ENCODE data around the gene LRRC8D. TPM values are rescaled to one million over a fixed set of nuclear protein-coding genes. Genes with fewer than 3 reads are reported as not detected.

Gene LRRC8D
- total and polyA plus RNA-seq, 2 of the 4 experiments (the other 2 are of a cell fraction): 34.1 to 35.3 TPM

DNA sequence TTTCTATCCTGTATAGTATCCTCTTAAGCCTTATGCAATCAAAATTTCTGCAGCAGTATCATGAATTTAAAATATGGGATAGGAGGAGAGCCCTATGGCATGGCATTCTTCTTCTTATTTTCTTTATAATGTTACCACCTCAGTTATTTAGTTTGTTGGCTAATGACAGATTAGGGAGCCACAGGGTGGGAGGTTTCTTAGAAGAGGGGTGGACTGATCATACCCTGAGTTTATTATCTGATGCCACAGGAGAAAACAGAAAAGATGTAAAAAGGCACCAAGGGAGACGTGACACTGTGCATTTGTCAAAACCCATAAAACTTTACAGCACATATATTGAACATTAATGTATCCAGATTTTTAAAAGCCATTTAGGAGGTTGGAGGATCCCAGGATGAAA is 66.9 kb downstream of the LRRC8D start:
- ATAC-seq (ENCODE audit: low read depth) (no peak), DNase-seq (no peak)
- Histone ChIP-seq H2AFZ (replicated peaks; ENCODE audit: low read length, poor library complexity) (no peak overlapping the region), H3K56ac (ENCODE audit: extremely low read depth, insufficient read depth, low read length) (no peak overlapping the region), H3K27me3 (ENCODE audit: control insufficient read depth, insufficient read depth, low read length) (no peaks in the 10 kb centered on the region), H3K9me1 (ENCODE audit: insufficient read depth, low read length) (peaks cover 9% of the 10 kb centered on the region), H4K91ac (ENCODE audit: insufficient read depth, low read depth, low read length) (no peak overlapping the region), H3K4me2 (ENCODE audit: low read depth, low read length) (no peak overlapping the region), H3K9ac (ENCODE audit: low read depth, low read length) (no peak overlapping the region), H4K5ac (ENCODE audit: low read depth, low read length) (no peak overlapping the region), H3K27ac (ENCODE audit: insufficient read depth, low read length) (no peak overlapping the region), H2BK5ac (ENCODE audit: low read depth, low read length, poor library complexity, severe bottlenecking) (no peak overlapping the region), H3K4me3 (ENCODE audit: insufficient read depth, low read depth, low read length) (no peak overlapping the region), H3K14ac (replicated peaks; ENCODE audit: low read depth, low read length) (no peak overlapping the region), H3K79me1 (ENCODE audit: low read depth in 1 of 2, low read length in 2 of 2) (peaks cover 24 to 58% of the 10 kb centered on the region in 2 experiments), H3K9me3 (ENCODE audit: control insufficient read depth, insufficient read depth, low read length) (no peaks in the 10 kb centered on the region), H2AK5ac (ENCODE audit: low read depth, low read length) (no peak overlapping the region), H3K18ac (ENCODE audit: low read depth, low read length) (no peak overlapping the region), H3K4ac (ENCODE audit: low read depth, low read length) (no peak overlapping the region), H4K20me1 (ENCODE audit: insufficient read depth, low read length) (no peaks in the 10 kb centered on the region), H3K36me3 (ENCODE audit: control insufficient read depth, insufficient read depth, low read length) (no peaks in the 10 kb centered on the region; the same call in 1 of the 2 replicates), H2BK120ac (ENCODE audit: low read depth, low read length) (no peak overlapping the region), H2BK15ac (ENCODE audit: low read depth, low read length) (no peak overlapping the region), H2BK20ac (ENCODE audit: low read depth, low read length) (no peak overlapping the region), H3K23ac (ENCODE audit: low read depth, low read length) (no peak overlapping the region), H2AK9ac (replicated peaks; ENCODE audit: low read depth, low read length, poor library complexity) (no peak overlapping the region), H3K4me1 (ENCODE audit: control insufficient read depth, insufficient read depth, low read length) (peaks cover 10% of the 10 kb centered on the region), H4K8ac (ENCODE audit: low read depth in 2 of 2, low read length in 2 of 2) (no peak overlapping the region)
- no TSS peak for BruUV-seq (replicated peaks)
- intact Hi-C loops (cut with micrococcal nuclease): no loop called here
- POLR2A ChIA-PET (ENCODE audit: unreplicated experiment): no interaction called here
- dilution Hi-C loops (cut with HindIII; ENCODE audit: low sequenced_read_pairs, unreplicated experiment): no loop called here
- WGBS, 2 experiments (ENCODE audit: extremely low coverage in 2 of 2, insufficient read length in 1 of 2): no CpG with 5 or more reads among the region's 1 CpG
- in situ Hi-C loops (cut with MboI; ENCODE audit: low sequenced_read_pairs): no loop called here
- CTCF ChIA-PET: no interaction called here
- TF ChIP-seq, protein P1, sequence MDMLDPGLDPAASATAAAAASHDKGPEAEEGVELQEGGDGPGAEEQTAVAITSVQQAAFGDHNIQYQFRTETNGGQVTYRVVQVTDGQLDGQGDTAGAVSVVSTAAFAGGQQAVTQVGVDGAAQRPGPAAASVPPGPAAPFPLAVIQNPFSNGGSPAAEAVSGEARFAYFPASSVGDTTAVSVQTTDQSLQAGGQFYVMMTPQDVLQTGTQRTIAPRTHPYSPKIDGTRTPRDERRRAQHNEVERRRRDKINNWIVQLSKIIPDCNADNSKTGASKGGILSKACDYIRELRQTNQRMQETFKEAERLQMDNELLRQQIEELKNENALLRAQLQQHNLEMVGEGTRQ (IDR thresholded peaks at IDR 0.05; ENCODE audit: low read depth, low read length): no peak
- no peak for TF ChIP-seq FOS (IDR thresholded peaks at IDR 0.05; ENCODE audit: low read depth, low read length)
- TF ChIP-seq CHD1 (IDR thresholded peaks at IDR 0.05; ENCODE audit: low read depth, low read length): no peak
- no peak for TF ChIP-seq RAD21 (IDR thresholded peaks at IDR 0.05; ENCODE audit: low read length)
- TF ChIP-seq SMC3 (IDR thresholded peaks at IDR 0.05; ENCODE audit: low read depth, low read length): no peak
- TF ChIP-seq MAFK (IDR thresholded peaks at IDR 0.05; ENCODE audit: low read depth, low read length): no peak
- no peak for TF ChIP-seq POLR2A (IDR thresholded peaks at IDR 0.05; ENCODE audit: low read depth, low read length)
- no peak for TF ChIP-seq CEBPB (IDR thresholded peaks at IDR 0.05; ENCODE audit: low read depth, low read length)
